ENCODE data around the gene COG5. TPM values are rescaled to one million over a fixed set of nuclear protein-coding genes. Genes with fewer than 3 reads are reported as not detected.

Gene COG5
- total and polyA plus RNA-seq, 10 of the 15 experiments (the other 5 are each of a cell fraction or from before 2014, with no cell fraction given) = 5.5 to 27.9 (median 15.6) TPM

- Histone ChIP-seq H3K4me1 (ENCODE audit: control insufficient read depth, insufficient read depth, low read length) (no peaks in the 10 kb centered on the region), H3K9ac (ENCODE audit: control insufficient read depth, insufficient read depth, low read length) (no peak overlapping the region), H3K9me3 (replicated peaks; ENCODE audit: control insufficient read depth, insufficient read depth, low read length) (no peaks in the 10 kb centered on the region), H3K27ac (ENCODE audit: control insufficient read depth, insufficient read depth) (no peak overlapping the region), H4K20me1 (ENCODE audit: control insufficient read depth, insufficient read depth) (no peaks in the 10 kb centered on the region), H3K36me3 (ENCODE audit: control insufficient read depth in 2 of 2, insufficient read depth in 2 of 2, low read length in 1 of 2) (no peaks in the 10 kb centered on the region; a peak in 1 of 4 replicates), H3K27me3 (replicated peaks in 1 of 2; ENCODE audit: control insufficient read depth in 2 of 2, insufficient read depth in 2 of 2, low read length in 1 of 2) (no peaks in the 10 kb centered on the region), H2AFZ (ENCODE audit: control insufficient read depth, low read depth, low read length) (no peak overlapping the region), H3K4me2 (ENCODE audit: control insufficient read depth, insufficient read depth) (no peak overlapping the region), H3K79me2 (ENCODE audit: control insufficient read depth, insufficient read depth, low read length) (no peaks in the 10 kb centered on the region), H3K4me3 (no peak overlapping the region)
- intact Hi-C loops (cut with micrococcal nuclease; ENCODE audit: unreplicated experiment) (no loop called here), in situ Hi-C loops (cut with MboI) (no loop called here)
- ChIA-PET SMC1A (ENCODE audit: uncharacterized antibody, unreplicated experiment) (interaction anchor here (0.8 to 1.3 kb wide), 3 partner anchors 259 to 266 kb away, joined by 3 to 23 read pairs (median 5); no protein-coding TSS in a partner anchor), CTCF (interaction anchor here (0.7 to 2.9 kb wide), 3 partner anchors 14 to 264 kb away, joined by 3 to 63 read pairs (median 9); no protein-coding TSS in a partner anchor), RAD21 (ENCODE audit: unreplicated experiment) (no interaction called here), POLR2A (no interaction called here)
- ATAC-seq = no peak
- no peak for FAIRE-seq
- DNase-seq (ENCODE audit: low read depth, low spot score) = no peak
- TF ChIP-seq BACH1 (IDR thresholded peaks at IDR 0.05; ENCODE audit: borderline replicate concordance) = no peak
- TF ChIP-seq SUPT20H (IDR thresholded peaks at IDR 0.05; ENCODE audit: borderline replicate concordance, control insufficient read depth, low read depth, low read length) = no peak
- no peak for TF ChIP-seq POU2F2 (IDR thresholded peaks at IDR 0.05; ENCODE audit: borderline replicate concordance, low read depth, low read length)
- no peak for TF ChIP-seq STAT3 (IDR thresholded peaks at IDR 0.05; ENCODE audit: low read depth, low read length)
- TF ChIP-seq BHLHE40 (IDR thresholded peaks at IDR 0.05; ENCODE audit: borderline replicate concordance in 1 of 2, low read depth in 2 of 2, low read length in 1 of 2) = no peak
- no peak for TF ChIP-seq MYC (IDR thresholded peaks at IDR 0.05; ENCODE audit: insufficient read depth, insufficient read length, insufficient replicate concordance, low read length, severe bottlenecking)
- no TSS peak for BruUV-seq (replicated peaks)
- WGBS (ENCODE audit: insufficient coverage, insufficient replicate concordance, low lambda C conversion rate, missing lambda C conversion rate) = 77% methylated on average over 2 of the region's 2 CpGs
Observed at GRCh38 chr7:107461938-107462533, 101.7 kb downstream of the COG5 start.

GRCh38 chr7:107453388-107453787 is 110.3 kb downstream of the COG5 start:
- Histone ChIP-seq H3K79me2 (ENCODE audit: control insufficient read depth, insufficient read depth, low read length) (no peaks in the 10 kb centered on the region), H3K36me3 (ENCODE audit: control insufficient read depth in 2 of 2, insufficient read depth in 2 of 2, low read length in 1 of 2) (no peaks in the 10 kb centered on the region; a peak in 1 of 4 replicates), H3K4me2 (ENCODE audit: control insufficient read depth, insufficient read depth) (no peak overlapping the region), H3K9ac (ENCODE audit: control insufficient read depth, insufficient read depth, low read length) (no peak overlapping the region), H3K9me3 (replicated peaks; ENCODE audit: control insufficient read depth, insufficient read depth, low read length) (no peaks in the 10 kb centered on the region), H3K4me3 (no peak overlapping the region), H4K20me1 (ENCODE audit: control insufficient read depth, insufficient read depth) (no peaks in the 10 kb centered on the region), H3K27me3 (replicated peaks in 1 of 2; ENCODE audit: control insufficient read depth in 2 of 2, insufficient read depth in 2 of 2, low read length in 1 of 2) (no peaks in the 10 kb centered on the region), H2AFZ (ENCODE audit: control insufficient read depth, low read depth, low read length) (no peak overlapping the region), H3K27ac (ENCODE audit: control insufficient read depth, insufficient read depth) (no peak overlapping the region), H3K4me1 (ENCODE audit: control insufficient read depth, insufficient read depth, low read length) (no peaks in the 10 kb centered on the region)
- WGBS (ENCODE audit: insufficient coverage, insufficient replicate concordance, low lambda C conversion rate, missing lambda C conversion rate) = 100% methylated on average over 1 of the region's 1 CpG
- SMC1A ChIA-PET (ENCODE audit: uncharacterized antibody, unreplicated experiment) = interaction anchor here (1.1 kb wide), 1 partner anchor 10 kb away, joined by 3 read pairs; no protein-coding TSS in a partner anchor
- no peak for DNase-seq (ENCODE audit: low read depth, low spot score)
- in situ Hi-C loops (cut with MboI) (loop anchor here (5.0 kb wide), 1 partner anchor 274 kb away; no protein-coding TSS in a partner anchor), intact Hi-C loops (cut with micrococcal nuclease; ENCODE audit: unreplicated experiment) (no loop called here)
- ATAC-seq = no peak
- BruUV-seq (replicated peaks) = no TSS peak
- FAIRE-seq = no peak
- POLR2A ChIA-PET = no interaction called here
- RAD21 ChIA-PET (ENCODE audit: unreplicated experiment) = no interaction called here
- CTCF ChIA-PET = interaction anchor here (0.8 kb wide), 1 partner anchor 10 kb away, joined by 3 read pairs; no protein-coding TSS in a partner anchor
- TF ChIP-seq TAF1 (IDR thresholded peaks at IDR 0.05; ENCODE audit: borderline replicate concordance, low read depth, low read length) = no peak
